PC-9 (cell line): Measurements from ENCODE around the gene DAPK1. TPM values are rescaled to one million over a fixed set of nuclear protein-coding genes. Genes with fewer than 3 reads are reported as not detected.
A peak's percentile ranks its signal among the peaks of the same experiment; 100 is the strongest.

Experiments
- Bru-seq: library from RNA; stranded (reverse); fragments of 400-500 nt; gene quantifications from one replicate; lab custom pipeline; 2021; lab: Mats Ljungman, UMichigan
- BruChase-seq, 2 experiments: library from RNA; stranded (reverse); fragments of 400-500 nt; gene quantifications; one replicate each; lab custom pipeline; 2021; lab: Mats Ljungman, UMichigan
- BruUV-seq: library from RNA; stranded (reverse); fragments of 400-500 nt; replicated peaks from 2 replicates; lab custom pipeline; 2021; lab: Mats Ljungman, UMichigan
- CTCF ChIA-PET: fragments of 300-600 bp; sonication (Branson Sonifier 250); formaldehyde crosslinking; loops from one replicate; lab custom pipeline; 2022; ENCODE audit warnings: antibody characterized with exemption; lab: Charles Lee
- POLR2A ChIA-PET: fragments of 300-600 bp; sonication (Branson Sonifier 250); formaldehyde crosslinking; loops from one replicate; lab custom pipeline; 2022; ENCODE audit warnings: antibody characterized with exemption; ENCODE audit not compliant: unreplicated experiment; lab: Charles Lee
- DNase-seq, 2 experiments: peaks; one replicate each; pipeline versions ENCODE4 v3.0.0 to v3.0.0-alpha.2; 2015 to 2022; ENCODE audit warnings: mixed read lengths in 1 of 2
- H2AFZ ChIP-seq: fragments of 200-600 bp; sonication (generic); 2 replicates; pipeline ENCODE4 v1.8.1; 2017; ENCODE audit warnings: antibody characterized with exemption
- H3F3A ChIP-seq: fragments of 200-600 bp; sonication (generic); 2 replicates; pipeline ENCODE4 v1.8.1; 2017; ENCODE audit warnings: antibody characterized with exemption, mild to moderate bottlenecking, low read depth; ENCODE audit not compliant: insufficient read depth
- H3K27ac ChIP-seq: fragments of 200-600 bp; sonication (generic); 2 replicates; pipeline ENCODE4 v1.6.1; 2016; ENCODE audit warnings: mixed run types
- H3K27me3 ChIP-seq: fragments of 200-600 bp; sonication (generic); 2 replicates; pipeline ENCODE4 v1.6.1; 2016; ENCODE audit warnings: low read depth, mixed run types; ENCODE audit not compliant: insufficient read depth
- H3K36me3 ChIP-seq: fragments of 200-600 bp; sonication (generic); 2 replicates; pipeline ENCODE4 v1.6.1; 2016; ENCODE audit warnings: low read depth, mixed run types
- H3K4me1 ChIP-seq: fragments of 200-600 bp; sonication (generic); replicated peaks from 2 replicates; pipeline ENCODE4 v1.6.1; 2016; ENCODE audit warnings: mixed run types; ENCODE audit not compliant: insufficient read depth
- H3K4me2 ChIP-seq: fragments of 200-600 bp; sonication (generic); 2 replicates; pipeline ENCODE4 v1.6.1; 2017; ENCODE audit warnings: mixed run types
- H3K4me3 ChIP-seq: fragments of 200-600 bp; sonication (generic); 2 replicates; pipeline ENCODE4 v1.6.1; 2016; ENCODE audit warnings: mixed run types
- H3K79me2 ChIP-seq: fragments of 200-600 bp; sonication (generic); 2 replicates; pipeline ENCODE4 v1.6.1; 2017; ENCODE audit warnings: low read depth, mixed run types
- H3K9me2 ChIP-seq: fragments of 200-600 bp; sonication (generic); 2 replicates; pipeline ENCODE4 v1.8.1; 2017; ENCODE audit warnings: mild to moderate bottlenecking; ENCODE audit not compliant: insufficient read depth
- H3K9me3 ChIP-seq: fragments of 200-600 bp; sonication (generic); 2 replicates; pipeline ENCODE4 v1.8.1; 2016; ENCODE audit warnings: low read depth; ENCODE audit not compliant: insufficient read depth
- H4K20me1 ChIP-seq: fragments of 200-600 bp; sonication (generic); 2 replicates; pipeline ENCODE4 v1.8.1; 2017; ENCODE audit not compliant: insufficient read depth
- EZH2 ChIP-seq: fragments of 200-600 bp; sonication (generic); IDR thresholded peaks from 2 replicates; pipeline ENCODE4 v1.8.0; 2017; ENCODE audit warnings: antibody characterized with exemption, low read depth
- intact Hi-C: fragments of 100-400 bp; cut with micrococcal nuclease; formaldehyde crosslinking; loops from one replicate; pipeline ENCODE4 v1.10.0; 2022; ENCODE audit not compliant: unreplicated experiment
- long read RNA-seq: library from polyadenylated mRNA; stranded (forward); transcript quantifications from one replicate; pipeline ENCODE4 v2.0.0, GENCODE V29; 2022
- total RNA-seq: library from RNA; stranded (reverse); gene quantifications from 2 replicates; pipeline ENCODE4 v1.2.3, GENCODE V29; 2021
- TF ChIP-seq, protein P1 (sequence below): fragments of 200-600 bp; sonication (generic); conservative IDR thresholded peaks from 2 replicates; pipeline ENCODE4 v1.6.1; 2017; ENCODE audit warnings: mixed run types, antibody characterized with exemption, mild to moderate bottlenecking, moderate library complexity

DAPK1 gene
- total RNA-seq (100 and 158 TPM in 2 replicates), Bru-seq, nascent RNA (percentile 87 among the genes with signal in this experiment), BruChase-seq, experiment 1, labeled RNA remaining after a 2-hour chase (percentile 94 among the genes with signal in this experiment), BruChase-seq, experiment 2, labeled RNA remaining after a 6-hour chase (percentile 81 among the genes with signal in this experiment)
- long read RNA-seq, full-length matches to known transcripts = 16 of 45 reads
- long read RNA-seq, partial matches to known transcripts = 21 of 45 reads
- long read RNA-seq, other reads (novel, unspliced or antisense) = 8 of 45 reads

DNA sequence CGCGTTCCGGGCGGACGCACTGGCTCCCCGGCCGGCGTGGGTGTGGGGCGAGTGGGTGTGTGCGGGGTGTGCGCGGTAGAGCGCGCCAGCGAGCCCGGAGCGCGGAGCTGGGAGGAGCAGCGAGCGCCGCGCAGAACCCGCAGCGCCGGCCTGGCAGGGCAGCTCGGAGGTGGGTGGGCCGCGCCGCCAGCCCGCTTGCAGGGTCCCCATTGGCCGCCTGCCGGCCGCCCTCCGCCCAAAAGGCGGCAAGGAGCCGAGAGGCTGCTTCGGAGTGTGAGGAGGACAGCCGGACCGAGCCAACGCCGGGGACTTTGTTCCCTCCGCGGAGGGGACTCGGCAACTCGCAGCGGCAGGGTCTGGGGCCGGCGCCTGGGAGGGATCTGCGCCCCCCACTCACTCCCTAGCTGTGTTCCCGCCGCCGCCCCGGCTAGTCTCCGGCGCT, at the start of gene DAPK1:
TSS of gene DAPK1 (plus strand) at position 264 of the 442 bp plus-strand sequence. CDS start 1,211 bp downstream, outside the sequence.
- Histone ChIP-seq H2AFZ (peak within 1 kb of the TSS; percentile 97), H3K27me3 (no peaks in the 10 kb centered on the region), H3K79me2 (peaks cover 31% of the 10 kb centered on the region), H3K9me3 (no peaks in the 10 kb centered on the region), H3K4me3 (peak within 1 kb of the TSS; percentile 70), H4K20me1 (0 out of 2 replicates have a peak, but pooled peaks cover under 1% of the 10 kb centered on the region), H3K4me2 (peak within 1 kb of the TSS; percentile 91), H3K9me2 (no peaks in the 10 kb centered on the region), H3K36me3 (no peaks in the 10 kb centered on the region), H3K4me1 (peaks cover 61% of the 10 kb centered on the region), H3F3A (peaks cover 33% of the 10 kb centered on the region), H3K27ac (peak within 1 kb of the TSS; percentile 45)
- POLR2A ChIA-PET = interaction anchor here (0.6 to 0.8 kb wide), 6 partner anchors 18 to 766 kb away, joined by 3 to 5 read pairs (median 3); no protein-coding TSS in a partner anchor
- CTCF ChIA-PET = interaction anchor here (1.3 to 1.6 kb wide), 3 partner anchors 69 to 165 kb away, joined by 5 to 7 read pairs (median 6); no protein-coding TSS in a partner anchor
- TF ChIP-seq, protein P1, sequence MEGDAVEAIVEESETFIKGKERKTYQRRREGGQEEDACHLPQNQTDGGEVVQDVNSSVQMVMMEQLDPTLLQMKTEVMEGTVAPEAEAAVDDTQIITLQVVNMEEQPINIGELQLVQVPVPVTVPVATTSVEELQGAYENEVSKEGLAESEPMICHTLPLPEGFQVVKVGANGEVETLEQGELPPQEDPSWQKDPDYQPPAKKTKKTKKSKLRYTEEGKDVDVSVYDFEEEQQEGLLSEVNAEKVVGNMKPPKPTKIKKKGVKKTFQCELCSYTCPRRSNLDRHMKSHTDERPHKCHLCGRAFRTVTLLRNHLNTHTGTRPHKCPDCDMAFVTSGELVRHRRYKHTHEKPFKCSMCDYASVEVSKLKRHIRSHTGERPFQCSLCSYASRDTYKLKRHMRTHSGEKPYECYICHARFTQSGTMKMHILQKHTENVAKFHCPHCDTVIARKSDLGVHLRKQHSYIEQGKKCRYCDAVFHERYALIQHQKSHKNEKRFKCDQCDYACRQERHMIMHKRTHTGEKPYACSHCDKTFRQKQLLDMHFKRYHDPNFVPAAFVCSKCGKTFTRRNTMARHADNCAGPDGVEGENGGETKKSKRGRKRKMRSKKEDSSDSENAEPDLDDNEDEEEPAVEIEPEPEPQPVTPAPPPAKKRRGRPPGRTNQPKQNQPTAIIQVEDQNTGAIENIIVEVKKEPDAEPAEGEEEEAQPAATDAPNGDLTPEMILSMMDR = peak; percentile 33; the same call in 1 of the 2 replicates
- TF ChIP-seq EZH2 = no peak
- DNase-seq = peak; percentile 52 to 81
- intact Hi-C loops = loop anchor here (1.0 to 5.0 kb wide), 4 partner anchors 55 to 160 kb away; no protein-coding TSS in a partner anchor
- BruUV-seq = no TSS peak

DNA sequence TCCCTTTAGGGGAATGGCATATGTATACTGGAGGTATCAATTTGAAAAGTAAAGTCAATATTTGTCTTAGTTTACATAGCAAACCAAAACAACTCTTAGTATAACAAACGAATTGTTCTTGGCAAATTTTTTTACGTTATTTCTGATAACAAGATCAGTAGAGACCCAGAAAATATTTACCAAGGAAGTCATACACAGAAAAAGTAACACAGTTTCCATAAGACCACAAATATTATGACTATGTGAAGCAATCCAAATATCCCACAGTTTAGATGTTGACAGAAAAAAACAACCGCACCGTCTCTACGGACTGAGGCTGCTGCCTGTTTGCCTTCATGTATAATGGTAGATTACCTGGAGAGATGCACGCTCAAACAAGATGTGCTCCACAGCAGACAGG, 46.5 kb upstream of the DAPK1 start:
- Histone ChIP-seq H3K9me2 (no peaks in the 10 kb centered on the region), H3K27me3 (no peaks in the 10 kb centered on the region), H3K4me1 (no peaks in the 10 kb centered on the region), H3K27ac (no peak overlapping the region), H3K9me3 (peaks cover 7% of the 10 kb centered on the region), H3K4me3 (no peak overlapping the region), H3F3A (no peaks in the 10 kb centered on the region), H4K20me1 (no peaks in the 10 kb centered on the region), H3K4me2 (no peak overlapping the region), H2AFZ (no peak overlapping the region), H3K36me3 (no peaks in the 10 kb centered on the region), H3K79me2 (no peaks in the 10 kb centered on the region)
- no TSS peak for BruUV-seq
- DNase-seq = no peak
- no peak for TF ChIP-seq EZH2
- TF ChIP-seq, protein P1 = no peak
- ChIA-PET POLR2A (no interaction called here), CTCF (no interaction called here)
- intact Hi-C loops = no loop called here

DNA sequence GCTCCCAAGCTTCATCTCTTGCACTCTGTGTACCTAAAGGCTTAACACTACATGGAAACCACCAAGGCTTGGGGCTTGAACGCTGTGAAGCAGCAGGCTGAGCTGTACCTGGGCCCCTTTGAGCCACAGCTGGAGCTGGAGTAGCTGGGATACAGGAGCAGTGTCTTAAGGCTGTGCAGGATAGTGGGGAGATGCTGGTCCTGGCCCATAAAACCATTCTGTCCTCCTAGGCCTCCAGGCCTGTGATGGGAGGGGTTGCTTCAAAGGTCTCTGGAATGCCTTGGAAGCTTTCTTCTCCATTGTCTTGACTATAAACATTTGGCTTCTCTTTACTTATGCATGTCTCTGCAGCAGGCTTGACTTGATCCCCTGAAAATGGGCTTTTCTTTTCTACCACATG, 42.3 kb upstream of the DAPK1 start:
- Histone ChIP-seq H3K27me3 (no peaks in the 10 kb centered on the region), H3K4me1 (no peaks in the 10 kb centered on the region), H3K27ac (no peak overlapping the region), H3K9me2 (no peaks in the 10 kb centered on the region), H3F3A (no peaks in the 10 kb centered on the region), H3K4me3 (no peak overlapping the region), H3K36me3 (no peaks in the 10 kb centered on the region), H3K79me2 (no peaks in the 10 kb centered on the region), H3K4me2 (no peak overlapping the region), H4K20me1 (no peaks in the 10 kb centered on the region), H3K9me3 (peaks cover 7% of the 10 kb centered on the region), H2AFZ (no peak overlapping the region)
- ChIA-PET CTCF (no interaction called here), POLR2A (no interaction called here)
- DNase-seq = no peak
- intact Hi-C loops = no loop called here
- TF ChIP-seq EZH2 = no peak
- TF ChIP-seq, protein P1 = no peak
- no TSS peak for BruUV-seq
